NCI-H128 (cell line): ENCODE results near the gene ERVK3-1.

Experiments
- DNase-seq: peaks from one replicate; lab custom pipeline; 2025; ENCODE audit not compliant: unreplicated experiment; lab: John Stamatoyannopoulos, UW

Gene ERVK3-1

DNA sequence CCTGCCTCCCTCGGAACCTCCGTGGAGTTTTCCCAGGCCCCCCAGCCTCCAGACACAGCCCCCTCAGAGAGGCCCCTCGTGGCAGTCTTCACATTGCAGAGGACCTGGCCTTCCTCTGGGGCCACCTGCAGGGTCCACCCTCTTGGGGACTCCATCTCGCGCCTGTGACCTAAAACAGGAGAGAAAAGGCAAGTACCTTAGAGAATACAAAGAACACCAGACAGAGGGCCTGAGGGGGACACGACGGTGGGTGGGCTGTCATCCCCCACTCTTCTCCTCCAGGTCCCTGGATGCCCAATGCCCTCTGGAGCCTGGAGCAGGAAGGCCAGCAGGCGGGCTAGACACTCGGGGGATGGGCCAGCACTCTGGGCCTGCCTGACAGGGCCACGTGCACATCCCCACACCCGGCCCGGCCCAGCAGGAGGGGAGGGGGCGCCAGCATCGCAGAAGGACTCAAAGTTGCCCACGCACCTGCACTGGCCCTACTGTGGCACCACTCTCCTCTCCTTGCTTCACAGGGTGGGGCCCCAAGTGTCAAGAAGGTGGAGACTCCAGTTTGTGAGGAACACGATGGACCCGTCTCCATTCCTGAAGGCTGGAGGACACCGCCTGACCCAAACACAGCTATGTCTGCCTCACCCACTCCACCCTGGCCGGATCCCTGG lies 52.4 kb downstream of the ERVK3-1 start:
- DNase-seq, result no peak

DNA sequence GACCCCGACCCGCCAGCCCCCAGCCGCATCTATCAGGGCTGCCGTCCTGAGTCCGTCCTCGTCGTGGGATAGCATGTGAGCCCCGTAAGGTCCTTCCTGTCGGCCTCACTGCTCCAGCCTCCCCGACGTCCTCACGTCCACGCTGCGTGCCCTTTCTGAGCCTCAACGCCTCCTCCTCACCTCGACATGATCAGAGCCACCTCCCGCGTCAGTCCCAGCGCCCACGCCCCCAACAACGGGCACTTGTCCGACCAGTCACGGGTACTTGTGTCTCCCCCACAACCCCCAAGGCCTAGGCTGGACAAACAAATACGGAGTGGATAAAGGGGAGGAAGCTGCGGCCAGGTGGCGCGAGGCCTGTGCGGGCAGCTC lies 56.7 kb downstream of the ERVK3-1 start:
- no peak for DNase-seq

DNA sequence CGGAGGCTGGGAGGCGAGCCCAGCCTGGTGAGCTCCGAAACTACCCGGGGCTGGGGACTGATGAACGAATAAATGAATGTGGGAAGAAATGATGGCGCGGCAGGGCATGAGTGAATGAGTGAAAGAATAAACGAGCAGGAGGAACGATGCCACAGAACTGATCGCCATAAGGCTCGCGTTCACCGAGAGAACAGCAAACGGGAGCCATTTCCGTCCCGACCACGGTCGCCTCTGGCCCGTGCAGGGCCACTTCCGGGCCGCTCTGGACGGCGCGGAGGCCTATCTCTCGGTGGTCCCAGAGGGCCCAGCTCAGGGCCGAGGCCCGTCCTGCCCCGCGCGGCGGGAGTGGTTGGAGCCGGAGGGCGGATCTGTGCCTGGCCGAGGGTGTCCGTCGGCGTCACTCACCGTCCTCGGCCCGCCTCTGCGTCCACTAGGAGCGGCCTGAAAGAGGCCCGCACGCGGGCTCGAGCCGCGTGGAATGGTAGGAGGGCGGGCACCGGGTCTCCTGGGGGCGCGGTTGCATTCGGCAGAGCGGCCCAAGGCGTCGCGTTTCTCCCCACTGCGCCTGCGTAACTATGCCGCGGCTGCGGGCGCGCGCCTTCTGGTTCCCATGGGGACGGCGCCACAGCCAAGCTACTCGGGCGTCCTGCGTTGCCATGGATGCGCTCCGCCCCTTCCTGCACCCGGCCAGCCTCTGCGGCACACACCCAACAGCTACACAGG lies 57.3 kb downstream of the ERVK3-1 start, which contains the start of gene ZNF497:
Gene ZNF497, minus strand, starts transcription at position 480 of the 723 bp plus-strand sequence. CDS start 5,116 bp downstream, outside the sequence.
- peak; percentile 92 for DNase-seq

DNA sequence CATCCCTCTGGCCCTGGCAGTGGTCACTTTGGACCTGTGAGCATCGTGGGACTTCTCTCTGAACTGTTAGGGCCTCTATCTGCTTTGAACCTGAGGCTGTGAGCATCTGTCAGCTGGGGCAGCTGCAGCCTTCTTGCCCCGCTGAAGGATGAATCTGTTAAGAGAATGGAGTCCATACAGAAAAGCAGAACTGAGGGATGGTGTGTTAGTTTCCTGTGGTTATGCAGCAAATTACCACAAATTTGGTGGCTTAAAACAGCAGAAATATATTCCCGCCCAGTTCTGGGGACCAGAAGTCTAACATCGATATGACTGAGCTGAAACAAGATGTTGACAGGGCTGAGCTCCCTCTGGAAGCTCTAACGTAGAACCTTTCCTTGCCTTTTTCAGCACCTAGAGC lies 59.0 kb downstream of the ERVK3-1 start:
- no peak for DNase-seq
